Body of pancreas (tissue), 4 donors: ENCODE results near the gene ACTG1.

ENCODE experiments used
- POLR2A ChIP-seq, 3 donors: fragments of 450-650 bp; IDR thresholded peaks; one replicate each; pipeline ENCODE4 v1.6.1; 2016; ENCODE audit warnings: antibody characterized with exemption in 3 of 3, mild to moderate bottlenecking in 2 of 3
- TF ChIP-seq, protein P1 (sequence below), 7 experiments: fragments of 450-650 bp in 4 of 7; fragments of 200-600 bp in 3 of 7; sonication (generic) in 3 of 7; IDR thresholded peaks; one replicate each; pipeline ENCODE4 v1.5.1; 2016 to 2019; ENCODE audit warnings: antibody characterized with exemption in 7 of 7

- peak in 2 of 3 donors; percentile 7 to 15 for TF ChIP-seq POLR2A (IDR thresholded peaks at IDR 0.05)
- TF ChIP-seq, protein P1, sequence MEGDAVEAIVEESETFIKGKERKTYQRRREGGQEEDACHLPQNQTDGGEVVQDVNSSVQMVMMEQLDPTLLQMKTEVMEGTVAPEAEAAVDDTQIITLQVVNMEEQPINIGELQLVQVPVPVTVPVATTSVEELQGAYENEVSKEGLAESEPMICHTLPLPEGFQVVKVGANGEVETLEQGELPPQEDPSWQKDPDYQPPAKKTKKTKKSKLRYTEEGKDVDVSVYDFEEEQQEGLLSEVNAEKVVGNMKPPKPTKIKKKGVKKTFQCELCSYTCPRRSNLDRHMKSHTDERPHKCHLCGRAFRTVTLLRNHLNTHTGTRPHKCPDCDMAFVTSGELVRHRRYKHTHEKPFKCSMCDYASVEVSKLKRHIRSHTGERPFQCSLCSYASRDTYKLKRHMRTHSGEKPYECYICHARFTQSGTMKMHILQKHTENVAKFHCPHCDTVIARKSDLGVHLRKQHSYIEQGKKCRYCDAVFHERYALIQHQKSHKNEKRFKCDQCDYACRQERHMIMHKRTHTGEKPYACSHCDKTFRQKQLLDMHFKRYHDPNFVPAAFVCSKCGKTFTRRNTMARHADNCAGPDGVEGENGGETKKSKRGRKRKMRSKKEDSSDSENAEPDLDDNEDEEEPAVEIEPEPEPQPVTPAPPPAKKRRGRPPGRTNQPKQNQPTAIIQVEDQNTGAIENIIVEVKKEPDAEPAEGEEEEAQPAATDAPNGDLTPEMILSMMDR (IDR thresholded peaks at IDR 0.05) = no peak
Measured at GRCh38 chr17:81549031-81549557, 36.5 kb upstream of the ACTG1 start.
